HL-60 (cell line): Measurements from ENCODE around the gene PTMA.
"Not testable (repeated sequence)": the region's sequence is repeated elsewhere in the genome, so short reads cannot be mapped to it uniquely, and the experiment has no call there.

Experiments
- DNase-seq, 2 experiments: peaks; one replicate each; pipeline ENCODE4 v3.0.0-alpha.2; 2010 to 2020; ENCODE audit warnings: low read depth in 1 of 2, low spot score in 1 of 2
- H3K27ac ChIP-seq: fragments of 250-450 bp; sonication (Bioruptor Pico); replicated peaks from 2 replicates; pipeline ENCODE4 v1.5.1; 2020; ENCODE audit warnings: mild to moderate bottlenecking, moderate library complexity
- H3K27me3 ChIP-seq: fragments of 250-450 bp; sonication (Bioruptor Pico); 2 replicates; pipeline ENCODE4 v1.5.1; 2021; ENCODE audit warnings: mild to moderate bottlenecking, moderate library complexity; ENCODE audit not compliant: insufficient read depth, poor library complexity, severe bottlenecking
- H3K4me3 ChIP-seq: replicated peaks from 2 replicates; pipeline ENCODE4 v1.5.1; 2011; ENCODE audit warnings: mild to moderate bottlenecking, control low read depth, low read length; ENCODE audit not compliant: insufficient read depth
- CTCF ChIP-seq: IDR thresholded peaks from one replicate; pipeline ENCODE4 v1.5.1; 2011; ENCODE audit warnings: low read length, control low read depth, inconsistent platforms; ENCODE audit not compliant: insufficient read depth
- GABPA ChIP-seq: IDR thresholded peaks from 2 replicates; pipeline ENCODE4 v1.6.1; 2012; ENCODE audit warnings: low read depth
- POLR2AphosphoS5 ChIP-seq: IDR thresholded peaks from 2 replicates; pipeline ENCODE4 v1.6.1; 2012; ENCODE audit warnings: low read depth
- REST ChIP-seq: IDR thresholded peaks from 2 replicates; pipeline ENCODE4 v1.6.1; 2012; ENCODE audit warnings: low read depth; ENCODE audit not compliant: insufficient replicate concordance
- SPI1 ChIP-seq: IDR thresholded peaks from 2 replicates; pipeline ENCODE4 v1.6.1; 2012; ENCODE audit warnings: low read depth, mild to moderate bottlenecking, borderline replicate concordance

PTMA gene

GRCh38 chr2:231743376-231744116 is 35.2 kb downstream of the PTMA start:
- Histone ChIP-seq H3K4me3 (no peak overlapping the region), H3K27me3 (no peaks in the 10 kb centered on the region), H3K27ac (no peak overlapping the region)
- TF ChIP-seq CTCF (no peak), GABPA (no peak), SPI1 (no peak), REST (no peak), POLR2AphosphoS5 (no peak)
- DNase-seq = no peak

DNA sequence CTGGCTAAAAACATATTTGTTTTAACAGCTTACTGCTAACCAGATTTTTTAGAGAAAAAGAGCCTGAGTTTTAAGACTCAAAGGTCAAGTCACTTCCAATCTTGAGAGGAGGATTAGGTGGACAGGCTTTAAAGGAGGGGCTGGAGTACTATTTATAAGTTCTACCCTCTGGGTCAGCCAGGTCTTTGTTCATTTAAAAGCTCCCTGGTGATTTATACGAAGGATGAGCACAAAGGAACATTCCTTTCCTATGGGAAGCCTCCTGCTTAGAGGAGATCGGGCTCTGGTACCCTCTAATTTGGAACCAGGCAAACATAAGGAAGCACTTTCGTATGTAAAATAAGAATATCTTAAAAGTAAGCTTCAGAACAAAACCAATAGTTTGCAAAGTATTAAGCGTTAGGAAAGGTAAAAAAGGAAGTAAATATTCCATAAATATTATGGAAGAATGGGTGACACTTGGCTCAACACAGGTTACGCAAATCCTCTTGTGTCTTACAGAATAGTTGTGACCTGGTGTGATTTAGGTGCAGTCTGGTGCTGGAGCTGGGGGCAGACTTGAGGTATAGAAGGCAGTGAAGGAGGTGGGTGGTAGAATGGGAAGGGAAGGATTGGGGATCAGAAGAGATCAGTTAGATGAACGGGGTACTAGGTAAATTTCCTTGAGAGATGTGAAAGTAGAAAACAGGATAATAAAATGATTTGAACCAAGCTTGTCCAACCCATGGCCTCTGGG is 37.1 kb downstream of the PTMA start:
- TF ChIP-seq POLR2AphosphoS5 (no peak), CTCF (no peak), GABPA (no peak), REST (no peak), SPI1 (no peak)
- no peak for DNase-seq
- Histone ChIP-seq H3K27me3 (no peaks in the 10 kb centered on the region), H3K4me3 (no peak overlapping the region), H3K27ac (no peak overlapping the region)

DNA sequence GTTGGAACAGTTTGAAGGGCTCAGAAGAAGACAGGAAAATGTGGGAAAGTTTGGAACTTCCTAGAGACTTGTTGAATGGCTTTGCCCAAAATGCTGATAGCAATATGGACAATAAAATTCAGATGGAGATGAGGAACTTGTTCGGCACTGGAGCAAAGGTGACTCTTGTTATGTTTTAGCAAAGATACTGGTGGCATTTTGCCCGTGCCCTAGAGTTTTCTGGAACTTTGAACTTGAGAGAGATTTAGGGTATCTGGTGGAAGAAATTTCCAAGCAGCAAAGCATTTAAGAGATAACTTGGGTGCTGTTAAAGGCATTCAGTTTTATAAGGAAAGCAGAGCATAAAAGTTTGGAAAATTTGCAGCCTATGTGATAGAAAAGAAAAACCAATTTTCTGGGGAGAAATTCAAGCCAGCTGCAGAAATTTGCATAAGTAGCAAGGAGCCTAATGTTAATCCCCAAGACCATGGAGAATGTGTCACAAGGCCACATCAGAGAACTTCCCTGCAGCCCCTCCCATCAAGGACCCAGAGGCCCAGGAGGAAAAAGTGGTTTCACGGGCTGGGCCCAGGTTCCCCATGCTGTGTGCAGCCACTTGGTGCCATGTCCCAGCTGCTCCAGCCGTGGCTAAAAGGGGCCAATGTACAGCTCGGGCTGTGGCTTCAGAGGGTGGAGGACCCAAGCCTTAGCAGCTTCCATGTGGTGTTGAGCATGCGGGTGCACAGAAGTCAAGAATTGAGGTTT is 40.0 kb downstream of the PTMA start:
- H3K4me3 ChIP-seq, H3K27ac ChIP-seq, H3K27me3 ChIP-seq: not testable (repeated sequence)
- peak in 1 of 2 experiments; percentile 45 for DNase-seq

DNA sequence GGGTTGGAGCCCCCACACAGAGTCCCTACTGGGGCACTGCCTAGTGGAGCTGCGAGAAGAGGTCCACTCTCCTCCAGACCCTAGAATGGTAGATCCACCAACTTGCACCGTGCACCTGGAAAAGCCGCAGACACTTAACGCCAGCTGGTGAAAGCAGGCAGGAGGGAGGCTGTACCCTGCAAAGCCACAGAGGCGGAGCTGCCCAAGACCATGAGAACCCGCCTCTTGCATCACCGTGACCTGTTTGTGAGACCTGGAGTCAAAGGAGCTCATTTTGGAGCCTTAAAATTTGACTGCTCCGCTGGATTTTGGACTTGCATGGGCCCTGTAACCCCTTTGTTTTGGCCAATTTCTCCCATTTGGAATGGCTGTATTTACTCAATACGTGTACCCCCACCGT is 40.7 kb downstream of the PTMA start:
- H3K27ac ChIP-seq, H3K27me3 ChIP-seq, H3K4me3 ChIP-seq: not testable (repeated sequence)
- peak in 1 of 2 experiments; percentile 34 for DNase-seq
